AML-193 (cell line): ENCODE data around the gene NADK2.

Experiments used
- DNase-seq, 2 experiments: peaks; one replicate each; lab custom pipeline; 2025; lab: John Stamatoyannopoulos, UW

The NADK2 gene

DNA sequence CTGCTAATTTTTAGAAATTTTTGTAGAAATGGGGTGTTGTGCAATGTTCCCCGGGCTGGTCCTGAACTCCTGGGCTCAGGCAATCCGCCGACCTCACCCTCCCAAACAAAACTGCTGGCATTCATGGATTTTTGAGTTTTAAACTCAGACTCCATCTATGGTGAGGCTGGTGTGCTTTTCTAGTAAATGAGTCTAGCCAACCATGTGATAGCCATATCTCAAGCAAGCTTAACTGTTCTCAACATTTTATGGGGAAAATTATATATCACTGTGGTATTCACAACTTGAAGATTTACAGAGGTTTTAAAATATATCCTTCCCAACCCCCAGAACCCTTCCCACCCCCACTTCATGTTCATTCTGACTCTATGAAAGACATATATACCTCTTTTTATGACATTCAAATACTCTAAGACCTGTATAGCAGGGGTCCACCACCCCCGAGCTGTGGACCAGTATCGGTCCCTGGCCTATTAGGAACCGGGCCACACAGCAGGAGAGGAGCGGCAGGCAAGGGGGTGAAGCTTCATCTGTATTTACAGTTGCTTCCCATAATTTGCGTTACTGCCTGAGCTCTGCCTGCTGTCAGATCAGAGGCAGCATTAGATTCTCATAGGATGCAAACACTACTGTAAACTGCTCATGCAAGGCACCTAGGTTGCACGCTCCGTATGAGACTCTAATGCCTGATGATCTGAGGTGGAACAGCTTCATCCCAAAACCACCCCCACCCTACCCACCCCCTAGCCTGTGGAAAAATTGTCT, 4.5 kb upstream of the NADK2 start:
- no peak for DNase-seq

DNA sequence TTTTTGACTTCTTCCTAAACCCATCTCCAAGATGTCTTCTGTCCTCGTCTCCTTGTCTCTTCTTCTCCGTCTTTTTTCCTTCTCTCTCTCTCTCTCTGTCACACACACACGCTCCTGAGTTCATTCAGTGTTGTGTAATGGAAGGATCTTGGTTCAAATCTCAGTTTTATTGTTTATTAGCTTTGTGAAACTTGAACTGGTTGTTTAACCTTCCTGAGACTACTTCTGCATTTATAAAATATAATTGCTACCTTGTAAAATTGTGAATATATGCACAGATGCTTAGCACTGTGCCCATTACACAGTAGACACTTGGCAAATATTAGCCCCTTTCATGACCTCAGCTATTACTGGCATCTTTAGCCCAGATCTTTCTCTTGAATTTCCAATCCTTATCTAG, 2.4 kb upstream of the NADK2 start:
- no peak for DNase-seq

DNA sequence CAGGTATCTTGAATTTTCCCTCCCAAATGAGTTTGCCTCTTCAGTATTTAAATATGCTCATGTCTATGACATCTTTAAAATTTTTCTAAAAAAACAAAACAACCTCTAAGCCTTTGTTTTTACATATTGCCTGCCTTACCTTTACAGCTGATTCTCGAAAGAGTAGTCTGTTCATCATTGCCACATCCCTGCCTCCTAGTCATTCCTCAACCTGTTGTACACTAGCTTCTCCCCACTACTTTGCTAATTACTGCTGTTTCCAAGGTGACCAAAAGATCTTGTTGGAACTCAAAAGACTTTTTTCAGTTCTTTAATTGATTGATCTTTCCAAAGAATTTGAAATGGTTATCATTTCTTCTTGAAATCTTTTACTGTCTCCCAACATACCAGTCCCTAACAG, 1.9 kb upstream of the NADK2 start:
- no peak for DNase-seq

DNA sequence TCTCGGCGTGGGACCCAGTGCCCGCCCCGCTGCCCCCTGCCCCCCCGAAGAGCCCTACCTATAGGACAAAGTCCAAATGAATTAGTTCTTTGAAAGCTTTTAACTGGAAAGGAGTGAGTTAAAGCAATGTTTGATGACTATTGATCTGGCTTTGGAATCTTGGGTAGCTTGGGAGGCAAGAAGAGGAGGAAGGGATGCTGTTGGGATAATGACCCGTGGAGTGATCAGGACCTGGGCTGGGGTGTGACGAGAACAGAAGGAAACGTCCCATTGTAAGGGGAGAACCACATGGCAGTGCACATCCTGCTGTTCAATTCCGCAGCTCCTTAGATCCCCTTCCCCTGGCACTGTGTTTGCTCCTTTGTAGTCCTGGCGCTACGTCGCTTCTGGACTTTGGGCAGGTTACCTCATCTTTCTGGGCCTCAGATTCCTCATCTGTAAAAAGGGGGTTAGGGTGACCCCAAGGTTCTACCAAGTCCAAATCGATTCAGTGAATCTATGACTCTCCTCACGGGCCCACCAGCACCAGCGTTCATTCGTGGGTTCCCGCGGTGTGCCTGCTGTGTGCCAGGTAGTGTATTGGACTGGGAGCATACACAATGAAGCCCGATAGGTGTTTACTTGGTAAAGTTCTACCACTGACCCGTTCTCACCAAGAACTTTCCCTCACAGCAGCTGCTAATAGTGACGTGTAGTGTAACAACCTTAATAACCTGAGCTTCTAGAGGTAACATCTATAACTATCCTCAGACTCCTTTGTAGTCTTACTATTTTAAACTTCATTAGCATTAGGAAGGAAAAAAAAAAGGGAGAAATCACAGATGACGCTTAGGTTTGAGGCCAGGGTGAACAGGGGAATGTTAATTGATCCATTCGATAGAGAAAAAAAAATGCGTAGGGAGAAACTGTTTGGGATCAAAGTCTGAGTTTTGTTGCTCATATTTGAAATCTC, 1.1 kb upstream of the NADK2 start:
- no peak for DNase-seq

DNA sequence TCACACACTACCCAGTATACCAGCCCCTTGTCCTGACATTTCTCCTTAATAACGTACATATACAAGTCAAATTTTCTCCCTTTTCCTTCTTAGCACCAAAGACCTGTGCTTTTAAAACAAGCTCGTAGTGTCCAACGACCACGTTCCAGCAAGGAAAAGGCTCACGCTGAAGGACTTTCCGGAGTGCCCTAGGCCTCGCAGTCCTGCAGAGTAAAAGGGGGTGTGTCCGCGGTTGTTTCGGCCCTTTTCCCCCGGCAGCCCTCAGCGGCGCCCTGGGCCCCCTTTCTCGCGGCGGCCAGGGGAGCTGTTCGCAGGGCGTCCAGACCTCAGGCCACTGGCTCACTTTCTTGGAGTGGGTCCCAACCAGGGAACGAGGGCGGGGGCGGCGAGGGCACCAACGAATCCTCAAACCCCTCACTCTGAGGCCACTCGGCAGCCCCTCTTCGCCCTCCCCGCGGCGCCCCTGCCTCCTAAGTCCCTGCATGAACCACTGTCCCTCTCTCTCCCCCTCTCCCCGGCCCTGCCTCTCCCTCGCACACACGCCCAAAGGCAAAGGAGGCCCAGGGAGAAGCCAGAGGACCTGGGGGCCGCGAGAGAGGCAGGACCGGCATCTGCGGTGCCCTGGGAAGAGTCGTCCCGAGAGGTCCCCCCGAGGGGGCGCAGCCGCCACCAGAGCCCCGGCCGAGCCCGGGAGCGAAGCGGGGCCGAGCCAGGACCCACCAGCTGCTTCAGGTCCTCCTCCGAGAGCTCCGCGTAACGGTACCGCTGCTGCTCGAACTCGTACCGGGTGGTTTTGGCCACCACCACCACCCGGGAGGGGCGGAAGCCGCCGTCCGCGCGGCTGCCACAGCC, 720 bp downstream of the NADK2 start:
- DNase-seq: peak in 1 of 2 experiments; percentile 17

DNA sequence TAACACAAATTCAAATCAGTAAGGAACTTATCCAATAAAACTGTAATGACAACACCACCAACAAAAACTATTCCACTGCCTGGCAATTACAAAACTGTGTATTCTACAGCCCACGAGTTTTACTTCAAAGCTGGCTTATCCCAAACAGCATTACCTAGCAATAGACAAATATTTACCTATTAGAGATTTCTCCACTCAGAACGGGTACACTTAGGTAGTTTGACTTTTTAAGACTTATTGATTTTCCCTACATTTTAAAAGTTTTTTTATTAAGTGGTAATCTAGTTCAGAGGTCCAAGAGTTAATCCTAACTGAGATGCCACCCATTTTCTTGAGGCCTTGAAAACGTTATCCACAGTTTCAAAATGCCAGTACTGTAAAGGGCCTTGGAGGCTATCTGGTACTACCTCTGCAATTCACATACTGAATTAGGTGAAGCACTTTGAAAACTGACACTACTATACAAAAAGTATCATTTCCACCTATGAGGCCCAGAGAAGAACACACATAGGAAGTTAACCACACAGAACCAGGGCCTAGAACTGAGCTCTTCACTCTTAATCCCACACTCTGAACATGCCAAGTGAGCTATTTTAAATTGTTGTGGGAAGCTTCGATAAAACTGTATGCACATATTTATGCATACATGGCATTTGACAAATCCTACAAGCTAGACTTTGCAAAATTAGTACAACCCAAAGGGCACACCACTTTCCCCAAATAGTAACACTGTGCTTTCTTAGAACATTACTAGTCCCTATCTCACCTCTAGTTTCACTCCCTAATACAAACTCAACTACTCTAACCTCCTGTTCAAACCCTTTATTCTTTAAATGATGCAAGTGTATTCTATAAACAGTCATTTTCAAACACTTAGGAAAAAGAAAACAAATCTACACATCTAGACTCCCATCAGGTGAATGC, 2.1 kb downstream of the NADK2 start:
- DNase-seq: no peak

DNA sequence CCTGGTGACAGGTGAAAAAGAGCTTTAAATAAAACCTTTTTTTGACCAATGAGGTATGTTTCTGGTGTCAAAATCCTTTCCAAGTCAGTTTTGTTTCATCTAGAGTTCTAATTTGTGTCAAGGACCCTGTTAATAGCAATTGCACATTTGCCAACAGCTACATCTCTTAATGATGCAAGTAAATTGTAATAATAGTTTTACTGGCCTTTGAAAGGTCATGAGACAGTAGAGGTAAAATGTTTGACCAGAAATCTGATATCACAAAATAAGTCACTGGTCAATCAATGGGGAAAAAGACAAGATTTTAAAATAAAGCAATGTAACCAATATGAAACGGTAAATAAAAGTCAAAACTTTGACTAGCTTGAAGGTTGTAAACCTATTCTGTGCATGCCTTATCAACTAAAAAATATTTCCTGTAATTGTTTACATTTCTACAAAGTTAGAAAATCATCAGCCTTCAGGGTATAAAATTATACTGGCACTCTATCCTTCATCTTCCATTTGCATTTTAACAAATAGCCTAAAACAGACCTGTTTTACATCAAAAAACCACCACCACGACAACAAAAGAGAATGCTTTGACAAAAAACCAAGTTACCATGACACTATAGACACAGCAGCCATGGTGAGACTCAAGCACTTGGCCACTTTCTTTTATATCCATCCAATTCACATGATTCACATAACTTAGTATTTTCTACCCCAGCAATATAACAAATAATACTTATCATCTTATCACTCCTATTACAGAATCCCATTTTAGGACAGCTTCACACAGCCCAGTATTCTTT, 3.0 kb downstream of the NADK2 start:
- no peak for DNase-seq

DNA sequence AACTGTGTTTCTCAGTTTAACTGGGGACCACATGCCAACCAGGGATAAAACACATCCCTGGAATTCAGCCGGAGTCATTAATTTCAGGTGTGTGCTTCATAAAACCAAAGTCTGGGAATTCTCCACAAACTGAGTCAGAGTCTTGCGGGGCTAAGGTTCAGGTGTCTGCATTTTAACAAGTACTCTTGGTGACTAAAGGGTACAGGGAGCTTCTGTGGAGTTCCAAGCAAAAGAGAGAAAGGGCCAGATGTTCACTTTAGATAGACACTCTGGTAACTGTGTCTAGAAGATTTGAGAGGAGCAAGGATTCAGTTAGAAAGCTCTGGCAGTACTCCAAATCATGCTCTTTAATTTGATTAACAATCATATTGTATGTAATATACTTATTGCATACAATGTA, 4.0 kb downstream of the NADK2 start:
- no peak for DNase-seq

DNA sequence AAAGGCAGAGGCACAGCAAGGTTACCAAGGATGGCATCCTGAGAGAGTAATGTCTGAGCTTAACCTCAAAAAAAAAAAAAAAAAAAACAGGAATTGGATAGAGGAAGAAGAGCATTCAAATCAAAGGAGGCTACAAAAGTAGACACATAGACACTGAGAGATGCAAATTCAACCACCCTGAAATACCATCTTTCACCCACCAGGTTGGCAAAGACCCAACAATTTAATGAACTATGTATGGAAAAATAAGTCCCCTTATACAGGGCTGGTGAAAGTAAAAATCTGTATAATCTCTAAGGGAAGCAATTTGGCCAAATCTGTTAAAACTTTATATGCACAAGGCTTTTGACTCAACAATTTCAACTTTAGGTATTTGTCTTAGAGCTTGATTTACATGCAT, 4.9 kb downstream of the NADK2 start:
- DNase-seq: peak in 1 of 2 experiments; percentile 14

- no peak for DNase-seq
These were observed 9.2 kb downstream of the NADK2 start for GRCh38 chr5:36232533-36232932.

- no peak for DNase-seq
These were observed 11.5 kb downstream of the NADK2 start for GRCh38 chr5:36230151-36230790.

DNA sequence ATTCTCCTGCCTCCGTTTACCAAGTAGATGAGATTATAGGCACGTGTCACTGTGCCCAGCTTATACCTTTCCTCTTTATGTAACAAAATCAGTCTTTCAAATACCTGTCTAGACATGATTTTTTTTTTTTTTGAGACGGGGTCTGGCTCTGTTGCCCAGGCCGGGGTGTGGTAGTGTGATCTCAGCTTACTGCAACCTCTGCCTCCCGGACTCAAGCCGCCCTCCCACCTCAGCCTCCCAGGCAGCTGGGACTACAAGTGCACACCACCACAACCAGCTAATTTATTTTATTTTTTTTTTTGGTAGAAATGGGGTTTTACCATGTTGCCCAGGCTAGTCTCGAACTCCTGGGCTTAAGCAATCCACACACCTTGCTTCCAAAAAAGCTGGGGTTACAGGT, 13.2 kb downstream of the NADK2 start:
- no peak for DNase-seq

GRCh38 chr5:36227046-36227445, 14.7 kb downstream of the NADK2 start:
- no peak for DNase-seq

DNA sequence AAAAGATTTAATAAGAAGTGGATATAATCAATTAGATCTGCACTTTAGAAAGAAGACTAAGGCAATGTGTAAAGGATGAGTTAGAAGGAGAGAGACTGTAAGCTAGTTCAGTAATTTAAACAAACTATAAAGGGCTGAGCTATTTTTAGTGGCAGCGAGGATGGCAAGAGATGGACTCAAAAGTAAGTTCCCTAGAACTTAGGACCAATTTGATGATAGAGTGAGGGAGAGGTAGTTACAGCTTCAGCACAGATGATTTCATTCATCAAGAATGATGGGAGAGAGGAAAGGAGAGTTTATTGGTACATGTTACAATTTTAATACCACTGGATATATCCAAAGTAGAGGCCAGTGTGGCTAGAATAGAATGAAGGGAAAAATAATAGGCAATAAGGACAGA, 19.1 kb downstream of the NADK2 start:
- DNase-seq: no peak

GRCh38 chr5:36217988-36218387, 23.7 kb downstream of the NADK2 start:
- no peak for DNase-seq

GRCh38 chr5:36217567-36217966, 24.2 kb downstream of the NADK2 start:
- DNase-seq: no peak

- DNase-seq: no peak
These were observed 25.8 kb downstream of the NADK2 start for GRCh38 chr5:36215910-36216309.

DNA sequence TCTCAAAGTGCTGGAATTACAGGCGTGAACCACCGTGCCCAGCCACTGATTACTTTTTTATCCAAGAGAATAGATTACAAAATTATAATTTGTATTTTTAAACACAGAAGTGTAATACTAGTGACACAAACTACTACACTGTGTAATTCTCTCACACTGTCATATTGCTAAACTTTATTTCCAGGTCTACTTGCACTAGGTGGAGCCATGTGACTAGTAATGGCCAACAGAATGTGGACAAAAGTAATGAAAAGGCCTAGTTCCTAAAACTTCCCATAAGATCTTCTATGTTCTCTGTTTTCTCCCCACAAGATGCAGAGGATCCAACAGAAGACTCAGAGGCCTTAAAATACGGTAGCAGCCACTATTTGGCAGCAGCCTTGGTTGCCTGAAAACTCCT, 27.3 kb downstream of the NADK2 start:
- no peak for DNase-seq

GRCh38 chr5:36209664-36210063, 32.1 kb downstream of the NADK2 start:
- DNase-seq: no peak

DNA sequence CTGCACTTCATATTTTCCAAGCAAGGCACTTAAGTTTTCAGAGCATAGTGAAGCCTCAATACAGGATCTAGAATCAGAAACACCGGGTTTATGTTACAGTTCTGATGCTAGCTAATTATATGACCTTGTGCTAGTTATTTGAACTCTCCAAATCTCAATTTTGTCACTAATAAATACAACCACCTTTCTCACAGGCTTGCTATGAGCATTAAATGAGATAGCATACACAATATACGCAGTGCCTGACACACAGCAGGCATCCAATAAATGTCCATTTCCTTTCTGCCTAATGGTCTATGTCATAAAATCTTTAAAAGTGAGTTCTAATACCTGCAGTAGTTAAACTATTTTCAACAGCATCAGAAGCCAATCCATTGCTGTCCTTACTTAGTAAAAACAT, 32.9 kb downstream of the NADK2 start:
- DNase-seq: no peak
